AG09319 (cell line): ENCODE measurements around the gene ESRRB.

ENCODE experiments used
- DNase-seq: peaks from one replicate; pipeline ENCODE4 v3.0.0-alpha.2; 2010; ENCODE audit warnings: low read depth; ENCODE audit errors: extremely low read depth
- TF ChIP-seq, protein P1 (sequence below): IDR thresholded peaks from 2 replicates; pipeline ENCODE4 v1.5.1; 2011; ENCODE audit warnings: low read depth, mild to moderate bottlenecking, inconsistent platforms, low read length, moderate library complexity

The ESRRB gene

GRCh38 chr14:76488551-76488950, 112.6 kb downstream of the ESRRB start:
- TF ChIP-seq, protein P1, sequence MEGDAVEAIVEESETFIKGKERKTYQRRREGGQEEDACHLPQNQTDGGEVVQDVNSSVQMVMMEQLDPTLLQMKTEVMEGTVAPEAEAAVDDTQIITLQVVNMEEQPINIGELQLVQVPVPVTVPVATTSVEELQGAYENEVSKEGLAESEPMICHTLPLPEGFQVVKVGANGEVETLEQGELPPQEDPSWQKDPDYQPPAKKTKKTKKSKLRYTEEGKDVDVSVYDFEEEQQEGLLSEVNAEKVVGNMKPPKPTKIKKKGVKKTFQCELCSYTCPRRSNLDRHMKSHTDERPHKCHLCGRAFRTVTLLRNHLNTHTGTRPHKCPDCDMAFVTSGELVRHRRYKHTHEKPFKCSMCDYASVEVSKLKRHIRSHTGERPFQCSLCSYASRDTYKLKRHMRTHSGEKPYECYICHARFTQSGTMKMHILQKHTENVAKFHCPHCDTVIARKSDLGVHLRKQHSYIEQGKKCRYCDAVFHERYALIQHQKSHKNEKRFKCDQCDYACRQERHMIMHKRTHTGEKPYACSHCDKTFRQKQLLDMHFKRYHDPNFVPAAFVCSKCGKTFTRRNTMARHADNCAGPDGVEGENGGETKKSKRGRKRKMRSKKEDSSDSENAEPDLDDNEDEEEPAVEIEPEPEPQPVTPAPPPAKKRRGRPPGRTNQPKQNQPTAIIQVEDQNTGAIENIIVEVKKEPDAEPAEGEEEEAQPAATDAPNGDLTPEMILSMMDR, result no peak
- DNase-seq, result no peak

- no peak for DNase-seq
- TF ChIP-seq, protein P1, result no peak
Observed at GRCh38 chr14:76489667-76490066, 113.7 kb downstream of the ESRRB start.

DNA sequence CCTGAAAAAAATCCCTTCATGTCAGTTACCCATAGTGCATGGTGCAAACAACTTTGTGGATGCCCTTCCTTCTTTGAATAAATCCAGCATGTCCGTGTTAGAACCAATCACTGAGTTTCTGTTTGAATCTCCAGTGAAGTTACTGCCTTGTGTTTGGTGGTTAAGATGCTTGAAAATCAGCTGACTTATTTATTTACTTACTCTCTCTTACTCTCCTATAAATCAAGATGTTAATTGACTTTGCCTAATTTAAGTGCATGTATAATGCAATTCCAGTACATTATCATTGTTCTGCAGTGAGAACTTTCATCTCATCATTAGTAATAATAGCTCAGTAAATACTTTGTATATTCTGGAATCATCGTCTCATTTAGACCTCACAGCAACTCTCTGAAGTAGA, 114.2 kb downstream of the ESRRB start:
- TF ChIP-seq, protein P1, result no peak
- no peak for DNase-seq

- TF ChIP-seq, protein P1, result no peak
- no peak for DNase-seq
Observed at GRCh38 chr14:76490735-76491134, 114.8 kb downstream of the ESRRB start.

DNA sequence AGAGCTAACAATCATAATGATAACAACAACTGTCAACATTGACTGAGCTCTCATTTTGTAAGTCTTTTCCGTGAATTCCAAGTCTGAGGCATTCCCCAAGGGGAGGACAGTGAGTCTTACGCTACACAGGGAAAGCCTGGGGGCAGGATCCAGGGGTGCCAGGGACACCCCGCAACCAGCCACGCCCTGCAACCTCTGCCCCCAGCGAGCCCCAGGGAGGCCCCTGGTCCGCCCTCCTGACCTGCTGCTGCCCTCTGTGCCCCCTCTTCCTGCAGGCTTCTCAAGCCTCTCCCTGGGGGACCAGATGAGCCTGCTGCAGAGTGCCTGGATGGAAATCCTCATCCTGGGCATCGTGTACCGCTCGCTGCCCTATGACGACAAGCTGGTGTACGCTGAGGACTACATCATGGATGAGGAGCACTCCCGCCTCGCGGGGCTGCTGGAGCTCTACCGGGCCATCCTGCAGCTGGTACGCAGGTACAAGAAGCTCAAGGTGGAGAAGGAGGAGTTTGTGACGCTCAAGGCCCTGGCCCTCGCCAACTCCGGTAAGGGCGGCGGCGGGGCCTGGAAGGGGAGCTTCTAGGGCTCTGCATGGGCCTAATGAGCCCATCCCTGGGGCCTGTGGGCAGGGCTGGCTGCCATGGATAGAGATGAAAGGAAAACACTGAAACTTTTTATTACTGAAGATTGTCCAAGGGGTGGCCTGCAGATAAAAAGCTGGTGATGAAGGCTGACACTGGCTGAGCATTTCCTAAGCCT, 115.4 kb downstream of the ESRRB start:
- DNase-seq, result no peak
- TF ChIP-seq, protein P1, result no peak

DNA sequence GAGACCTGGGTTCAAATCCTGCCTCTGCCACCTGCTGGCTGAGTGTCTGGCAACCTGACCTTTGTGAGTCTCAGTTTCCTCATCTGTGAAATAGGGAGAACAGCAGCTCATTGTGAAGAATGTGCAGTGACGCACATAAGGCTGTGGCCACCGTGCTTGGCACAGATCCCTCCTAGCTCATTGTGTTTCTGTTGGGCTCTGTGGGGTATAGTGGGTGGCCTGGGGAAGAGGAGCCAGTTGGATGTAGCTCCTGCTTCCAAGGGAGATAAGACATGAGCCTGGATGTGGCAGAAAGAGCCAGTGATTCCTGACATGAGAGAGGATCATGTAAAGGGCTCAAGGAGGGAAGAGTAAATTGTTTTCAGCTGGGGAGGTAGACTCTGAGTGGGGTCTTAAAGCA, 120.0 kb downstream of the ESRRB start:
- TF ChIP-seq, protein P1, result no peak
- no peak for DNase-seq

DNA sequence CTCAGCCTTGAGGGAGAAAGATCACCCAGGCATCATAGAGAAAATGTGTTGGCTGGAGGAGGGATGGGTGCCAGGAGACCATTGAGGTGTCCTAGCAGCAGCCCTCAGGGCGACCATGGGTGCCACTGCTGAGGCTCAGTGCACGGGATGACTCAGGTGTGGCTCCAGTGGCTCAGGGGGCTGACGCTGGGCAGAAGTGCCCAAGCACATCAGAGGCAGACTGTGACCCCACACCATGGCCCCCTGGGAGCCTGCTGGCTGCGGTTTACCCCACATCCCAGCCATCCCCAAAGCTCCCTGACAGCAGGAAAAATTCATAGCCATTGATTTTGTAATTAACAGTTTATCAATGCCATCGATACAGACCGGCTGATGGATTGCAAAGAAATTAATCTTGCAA, 120.7 kb downstream of the ESRRB start:
- TF ChIP-seq, protein P1, result no peak
- DNase-seq, result no peak
